Activated CD4-positive, alpha-beta T cell treated with anti-CD3 and anti-CD28 coated beads, Interleukin-2, amount 10 ng/mL, durations not matched to agents 7 days and 5 days (primary cell): ENCODE results near the gene C20orf96. TPM values are rescaled to one million over a fixed set of nuclear protein-coding genes. Genes with fewer than 3 reads are reported as not detected.
A peak's percentile ranks its signal among the peaks of the same experiment; 100 is the strongest.

Experiments
- CTCF ChIA-PET: fragments of 350-600 bp; sonication (Branson Sonifier 250); formaldehyde crosslinking; loops from one replicate; lab custom pipeline; 2021; ENCODE audit warnings: antibody characterized with exemption; lab: Charles Lee
- POLR2A ChIA-PET: fragments of 350-600 bp; sonication (Branson Sonifier 250); formaldehyde crosslinking; loops from one replicate; lab custom pipeline; 2021; ENCODE audit warnings: antibody characterized with exemption; lab: Charles Lee
- DNase-seq: peaks from one replicate; pipeline ENCODE4 v3.0.0-alpha.2; 2020
- H3K27ac Mint-ChIP-seq: one replicate; pipeline ENCODE4 v1.8.0; 2021; ENCODE audit warnings: mild to moderate bottlenecking, moderate library complexity, mixed read lengths
- H3K27me3 Mint-ChIP-seq: one replicate; pipeline ENCODE4 v1.8.0; 2021; ENCODE audit warnings: mixed read lengths
- H3K36me3 Mint-ChIP-seq: one replicate; pipeline ENCODE4 v1.8.0; 2021; ENCODE audit warnings: low read depth, mixed read lengths
- H3K4me1 Mint-ChIP-seq: one replicate; pipeline ENCODE4 v1.8.0; 2021; ENCODE audit warnings: mixed read lengths
- H3K4me3 Mint-ChIP-seq: one replicate; pipeline ENCODE4 v1.8.0; 2021; ENCODE audit warnings: mild to moderate bottlenecking, moderate library complexity, mixed read lengths
- H3K9me3 Mint-ChIP-seq: one replicate; pipeline ENCODE4 v1.8.0; 2021; ENCODE audit warnings: mixed read lengths
- total RNA-seq, 2 experiments: library from RNA; stranded (reverse); gene quantifications; one replicate each; pipeline ENCODE4 v1.2.3, GENCODE V29; 2021

Gene C20orf96
- total RNA-seq, 2 experiments from 2014 or later = 7.8 to 8.2 TPM

GRCh38 chr20:309841-310644 lies 19.5 kb upstream of the C20orf96 start:
- H3K9me3 Mint-ChIP-seq = no peaks in the 10 kb centered on the region
- peak overlapping the region; percentile 50 for H3K4me3 Mint-ChIP-seq
- ChIA-PET CTCF (interaction anchor here (0.5 to 2.5 kb wide), 6 partner anchors 11 to 226 kb away, joined by 3 to 12 read pairs (median 4); no protein-coding TSS in a partner anchor), POLR2A (no interaction called here)
- H3K4me1 Mint-ChIP-seq = peaks cover 13% of the 10 kb centered on the region
- H3K36me3 Mint-ChIP-seq = no peaks in the 10 kb centered on the region
- H3K27me3 Mint-ChIP-seq = no peaks in the 10 kb centered on the region
- peak; percentile 79 for DNase-seq
- H3K27ac Mint-ChIP-seq = no peak overlapping the region

GRCh38 chr20:309306-309840 lies 18.8 kb upstream of the C20orf96 start:
- Mint-ChIP-seq H3K27me3 (no peaks in the 10 kb centered on the region), H3K4me1 (peaks cover 13% of the 10 kb centered on the region)

GRCh38 chr20:308427-309038 lies 18.0 kb upstream of the C20orf96 start:
- POLR2A ChIA-PET = no interaction called here
- DNase-seq = no peak
- Mint-ChIP-seq H3K9me3 (no peaks in the 10 kb centered on the region), H3K27me3 (no peaks in the 10 kb centered on the region), H3K27ac (no peak overlapping the region), H3K4me1 (peaks cover 13% of the 10 kb centered on the region), H3K36me3 (no peaks in the 10 kb centered on the region), H3K4me3 (no peak overlapping the region)
- CTCF ChIA-PET = no interaction called here

More at GRCh38 chr20:309306-309840, 18.8 kb upstream of the C20orf96 start:
- Mint-ChIP-seq H3K36me3 (no peaks in the 10 kb centered on the region), H3K27ac (peak overlapping the region; percentile 16), H3K9me3 (no peaks in the 10 kb centered on the region), H3K4me3 (no peak overlapping the region)
- DNase-seq = no peak
- ChIA-PET POLR2A (no interaction called here), CTCF (interaction anchor here (1.1 to 1.5 kb wide), 2 partner anchors 10 to 15 kb away, joined by 3 to 5 read pairs; no protein-coding TSS in a partner anchor)

GRCh38 chr20:305745-306144 lies 15.2 kb upstream of the C20orf96 start:
- CTCF ChIA-PET = interaction anchor here (0.6 kb wide), 1 partner anchor 18 kb away, joined by 3 read pairs; no protein-coding TSS in a partner anchor
- DNase-seq = no peak
- no peaks in the 10 kb centered on the region for H3K9me3 Mint-ChIP-seq
- peaks cover 12% of the 10 kb centered on the region for H3K36me3 Mint-ChIP-seq
- POLR2A ChIA-PET = no interaction called here
- H3K4me1 Mint-ChIP-seq = peaks cover 27% of the 10 kb centered on the region
- H3K4me3 Mint-ChIP-seq = no peak overlapping the region
- H3K27me3 Mint-ChIP-seq = no peaks in the 10 kb centered on the region
- no peak overlapping the region for H3K27ac Mint-ChIP-seq

- CTCF ChIA-PET = interaction anchor here (0.9 to 2.4 kb wide), 2 partner anchors 20 to 22 kb away, joined by 3 to 7 read pairs; no protein-coding TSS in a partner anchor
- Mint-ChIP-seq H3K27me3 (no peaks in the 10 kb centered on the region), H3K36me3 (peaks cover 40% of the 10 kb centered on the region), H3K9me3 (no peaks in the 10 kb centered on the region), H3K27ac (no peak overlapping the region), H3K4me1 (peaks cover 33% of the 10 kb centered on the region), H3K4me3 (no peak overlapping the region)
- POLR2A ChIA-PET = no interaction called here
- DNase-seq = no peak
Observed at GRCh38 chr20:301886-302848, 11.6 kb upstream of the C20orf96 start.

- Mint-ChIP-seq H3K9me3 (no peaks in the 10 kb centered on the region), H3K27ac (no peak overlapping the region), H3K4me3 (peak overlapping the region; percentile 7), H3K27me3 (no peaks in the 10 kb centered on the region), H3K36me3 (peaks cover 43% of the 10 kb centered on the region), H3K4me1 (peaks cover 47% of the 10 kb centered on the region)
- CTCF ChIA-PET = interaction anchor here (1.3 to 2.4 kb wide), 3 partner anchors 12 to 30 kb away, joined by 4 to 9 read pairs (median 7); no protein-coding TSS in a partner anchor
- no peak for DNase-seq
- POLR2A ChIA-PET = interaction anchor here (0.7 kb wide), 1 partner anchor 154 kb away, joined by 3 read pairs; no protein-coding TSS in a partner anchor
Observed at GRCh38 chr20:300345-300990, 9.9 kb upstream of the C20orf96 start.

GRCh38 chr20:298776-299391 lies 8.3 kb upstream of the C20orf96 start:
- ChIA-PET POLR2A (no interaction called here), CTCF (interaction anchor here (0.7 to 2.2 kb wide), 4 partner anchors 11 to 32 kb away, joined by 3 to 9 read pairs (median 4); no protein-coding TSS in a partner anchor)
- H3K36me3 Mint-ChIP-seq = peaks cover 43% of the 10 kb centered on the region
- H3K27me3 Mint-ChIP-seq = no peaks in the 10 kb centered on the region
- peak overlapping the region; percentile 89 for H3K4me3 Mint-ChIP-seq
- no peaks in the 10 kb centered on the region for H3K9me3 Mint-ChIP-seq
- peak overlapping the region; percentile 98 for H3K27ac Mint-ChIP-seq
- peak; percentile 15 for DNase-seq
- H3K4me1 Mint-ChIP-seq = peaks cover 54% of the 10 kb centered on the region

- CTCF ChIA-PET = interaction anchor here (0.6 to 1.4 kb wide), 2 partner anchors 19 to 32 kb away, joined by 3 read pairs; no protein-coding TSS in a partner anchor
- Mint-ChIP-seq H3K9me3 (no peaks in the 10 kb centered on the region), H3K27me3 (no peaks in the 10 kb centered on the region), H3K4me3 (peak overlapping the region; percentile 89), H3K27ac (peak overlapping the region; percentile 98), H3K4me1 (peaks cover 54% of the 10 kb centered on the region), H3K36me3 (peaks cover 43% of the 10 kb centered on the region)
- POLR2A ChIA-PET = no interaction called here
- DNase-seq = peak; percentile 56
Observed at GRCh38 chr20:297925-298775, 7.6 kb upstream of the C20orf96 start.

- Mint-ChIP-seq H3K27me3 (no peaks in the 10 kb centered on the region), H3K36me3 (peaks cover 42% of the 10 kb centered on the region), H3K4me1 (peaks cover 53% of the 10 kb centered on the region), H3K4me3 (peak within 1 kb of the TSS; percentile 98), H3K27ac (peak within 1 kb of the TSS; percentile 100), H3K9me3 (no peaks in the 10 kb centered on the region)
- peak; percentile 87 for DNase-seq
- POLR2A ChIA-PET = no interaction called here
- CTCF ChIA-PET = interaction anchor here (0.5 to 1.1 kb wide), 3 partner anchors 19 to 228 kb away, joined by 3 read pairs; no protein-coding TSS in a partner anchor
Observed at GRCh38 chr20:297098-297924, 6.8 kb upstream of the C20orf96 start, which contains the start of gene ZCCHC3. ZCCHC3 (plus strand) TSS chr20:297570; CDS start chr20:297587, 17 bp downstream.

GRCh38 chr20:295804-296203 lies 5.3 kb upstream of the C20orf96 start:
- CTCF ChIA-PET = no interaction called here
- H3K9me3 Mint-ChIP-seq = no peaks in the 10 kb centered on the region
- peak overlapping the region; percentile 100 for H3K27ac Mint-ChIP-seq
- peaks cover 39% of the 10 kb centered on the region for H3K4me1 Mint-ChIP-seq
- POLR2A ChIA-PET = no interaction called here
- peak overlapping the region; percentile 98 for H3K4me3 Mint-ChIP-seq
- H3K27me3 Mint-ChIP-seq = no peaks in the 10 kb centered on the region
- DNase-seq = no peak
- H3K36me3 Mint-ChIP-seq = peaks cover 31% of the 10 kb centered on the region
